Activated CD4-positive, alpha-beta T cell treated with anti-CD3 and anti-CD28 coated beads for 4 hours (primary cell): ENCODE data around the gene RCCD1.
"Not testable (repeated sequence)": the region's sequence is repeated elsewhere in the genome, so short reads cannot be mapped to it uniquely, and the experiment has no call there.

Source experiments
- DNase-seq, 2 donors: peaks; one replicate each; pipeline ENCODE4 v3.0.0-alpha.2; 2020

The RCCD1 gene

DNA sequence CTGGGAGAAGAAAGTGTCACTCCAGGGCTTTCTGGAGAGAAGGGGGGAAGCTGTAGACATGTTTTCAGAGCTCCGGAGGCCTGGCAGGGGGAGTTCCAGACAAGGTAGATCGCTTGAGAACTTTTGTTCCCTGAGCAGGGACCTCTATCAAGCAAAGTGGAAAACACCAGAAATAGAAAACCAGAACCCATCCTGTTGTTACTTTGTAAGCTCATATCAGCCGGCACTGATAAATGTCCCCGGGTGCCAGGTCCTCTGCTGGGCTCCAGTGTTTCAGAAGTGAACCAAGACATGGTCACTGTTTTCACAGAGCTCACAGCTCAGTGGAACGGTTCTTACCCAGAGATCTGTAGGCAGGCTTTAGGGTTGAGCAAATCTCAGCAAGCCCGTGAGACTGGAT, 35.8 kb upstream of the RCCD1 start:
- no peak for DNase-seq

DNA sequence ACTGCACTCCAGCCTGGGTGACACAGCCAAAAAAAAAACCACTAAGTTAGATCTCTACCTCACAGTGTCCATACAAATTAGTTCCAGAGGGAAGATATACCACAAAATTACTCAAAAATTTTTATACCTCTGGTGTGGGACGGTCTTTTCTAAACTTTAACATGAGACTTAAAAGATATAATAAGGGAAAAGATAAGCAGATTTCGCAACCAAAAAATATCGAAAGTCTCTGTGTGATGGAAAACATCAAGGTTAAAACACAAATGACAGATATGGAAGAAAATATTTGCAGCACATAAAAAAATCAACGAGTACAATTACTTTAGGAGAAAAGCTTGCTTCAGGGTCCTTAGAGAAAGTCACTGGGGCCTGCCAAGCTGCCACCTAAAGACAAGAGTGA, 32.8 kb upstream of the RCCD1 start:
- no peak for DNase-seq

DNA sequence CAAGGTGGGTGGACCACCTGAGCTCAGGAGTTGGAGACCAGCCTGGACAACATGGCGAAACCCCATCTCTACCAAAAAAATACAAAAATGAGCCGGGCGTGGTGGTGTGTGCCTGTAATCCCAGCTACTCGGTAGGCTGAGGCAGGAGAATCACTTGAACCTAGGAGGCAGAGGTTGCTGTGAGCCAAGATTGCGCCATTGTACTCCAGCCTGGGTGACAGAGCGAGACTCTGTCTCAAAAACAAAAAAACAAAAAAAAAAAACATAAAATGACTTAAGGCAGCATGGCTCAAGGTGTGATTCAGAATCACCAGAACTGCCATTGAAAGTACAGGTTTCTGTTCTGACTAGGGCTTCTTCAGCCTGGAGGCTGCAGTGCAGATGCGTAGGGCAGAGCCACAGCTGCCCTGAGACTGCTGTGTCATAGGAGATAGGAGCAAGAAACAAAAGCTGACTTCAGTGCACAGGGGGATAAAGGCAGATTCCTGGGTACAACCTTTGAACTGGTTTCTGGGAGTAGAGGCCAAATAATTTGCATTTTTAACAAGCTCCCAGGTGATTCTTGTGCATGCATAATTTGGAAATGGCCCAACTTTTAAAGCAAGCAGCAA, 31.9 kb upstream of the RCCD1 start:
- not testable (repeated sequence) for DNase-seq

DNA sequence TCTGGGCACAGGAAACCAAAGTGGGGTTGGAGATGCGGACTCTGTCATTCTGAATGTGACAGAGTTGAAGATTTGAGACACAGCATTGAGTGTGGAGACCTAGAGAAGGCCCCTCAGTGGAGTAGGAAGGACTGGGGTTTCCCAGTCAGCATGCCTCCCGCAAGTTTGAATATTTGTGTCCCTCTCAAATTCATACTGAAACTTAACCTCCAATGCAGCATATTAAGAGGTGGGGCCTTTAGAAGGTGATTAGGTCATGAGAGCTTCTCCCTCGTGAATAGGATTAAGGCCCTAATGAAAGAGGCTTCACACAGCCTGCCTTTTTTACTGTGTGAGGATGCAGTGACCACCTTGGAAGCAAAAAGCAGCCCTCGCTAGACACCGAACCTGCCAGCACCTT, 30.3 kb upstream of the RCCD1 start:
- no peak for DNase-seq

DNA sequence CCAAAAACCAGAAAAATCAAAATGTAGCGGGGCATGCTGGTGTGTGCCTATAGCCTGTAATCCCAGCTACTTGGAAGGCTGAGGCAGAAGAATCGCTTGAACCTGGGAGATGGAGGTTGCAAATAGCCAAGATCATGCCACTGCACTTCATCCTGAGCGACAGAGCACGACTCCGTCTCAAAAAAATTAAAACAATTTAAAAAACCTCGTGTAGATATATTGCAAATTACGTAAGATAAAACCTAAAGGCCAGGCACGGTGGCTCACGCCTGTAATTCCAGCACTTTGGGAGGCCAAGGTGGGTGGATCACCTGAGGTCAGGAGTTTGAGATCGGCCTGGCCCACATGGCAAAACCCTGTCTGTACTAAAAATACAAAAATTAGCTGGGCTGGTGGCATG, 27.9 kb upstream of the RCCD1 start:
- not testable (repeated sequence) for DNase-seq

DNA sequence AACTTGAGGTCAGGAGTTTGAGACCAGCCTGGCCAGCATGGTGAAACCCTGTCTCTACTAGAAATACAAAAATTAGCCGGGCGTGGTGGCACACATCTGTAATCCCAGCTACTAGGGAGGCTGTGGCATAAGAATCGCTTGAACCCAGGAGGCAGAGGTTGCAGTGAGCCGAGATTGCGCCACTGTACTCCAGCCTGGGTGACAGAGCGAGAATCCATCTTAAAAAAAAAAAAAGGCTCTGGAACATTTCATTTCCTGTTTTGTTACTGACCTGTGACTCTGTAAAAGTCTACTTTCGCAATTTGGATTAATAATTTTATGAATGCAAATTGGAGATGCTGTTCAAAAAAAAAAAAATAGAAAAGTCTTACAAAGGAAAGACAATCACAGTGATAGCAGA, 26.6 kb upstream of the RCCD1 start:
- not testable (repeated sequence) for DNase-seq

DNA sequence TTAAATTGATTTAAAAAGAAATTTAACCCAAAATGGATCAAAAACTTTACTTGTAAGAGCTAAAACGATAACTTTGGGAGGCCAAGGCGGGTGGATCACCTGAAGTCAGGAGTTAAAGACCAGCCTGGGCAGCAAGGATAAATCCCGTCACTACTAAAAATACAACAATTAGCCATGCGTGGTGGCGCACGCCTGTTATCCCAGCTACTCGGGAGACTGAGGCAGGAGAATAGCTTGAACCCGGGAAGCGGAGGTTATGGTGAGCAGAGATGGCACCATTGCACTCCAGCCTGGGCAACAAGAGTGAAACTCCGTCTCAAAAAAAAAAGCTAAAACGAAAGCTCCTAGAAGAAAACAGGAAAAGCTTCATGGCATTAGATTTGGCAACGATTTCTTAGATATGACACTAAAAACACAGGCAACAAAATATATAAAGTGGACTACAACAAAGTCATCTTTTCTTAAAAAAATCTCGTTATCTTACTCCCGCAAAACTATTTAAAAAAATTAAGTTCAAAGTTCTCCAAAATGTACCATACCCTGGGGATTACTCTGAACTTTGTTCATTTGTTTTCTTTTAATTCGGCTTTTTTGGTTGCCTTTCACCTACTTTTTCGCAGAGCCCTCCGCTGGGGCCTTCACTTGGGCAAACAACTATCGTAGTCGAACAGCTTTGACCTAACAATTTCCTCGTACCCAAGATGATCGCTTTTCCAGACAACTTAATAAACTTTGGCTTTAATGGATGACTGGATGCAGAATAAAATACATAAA, 25.3 kb upstream of the RCCD1 start:
- no peak for DNase-seq

DNA sequence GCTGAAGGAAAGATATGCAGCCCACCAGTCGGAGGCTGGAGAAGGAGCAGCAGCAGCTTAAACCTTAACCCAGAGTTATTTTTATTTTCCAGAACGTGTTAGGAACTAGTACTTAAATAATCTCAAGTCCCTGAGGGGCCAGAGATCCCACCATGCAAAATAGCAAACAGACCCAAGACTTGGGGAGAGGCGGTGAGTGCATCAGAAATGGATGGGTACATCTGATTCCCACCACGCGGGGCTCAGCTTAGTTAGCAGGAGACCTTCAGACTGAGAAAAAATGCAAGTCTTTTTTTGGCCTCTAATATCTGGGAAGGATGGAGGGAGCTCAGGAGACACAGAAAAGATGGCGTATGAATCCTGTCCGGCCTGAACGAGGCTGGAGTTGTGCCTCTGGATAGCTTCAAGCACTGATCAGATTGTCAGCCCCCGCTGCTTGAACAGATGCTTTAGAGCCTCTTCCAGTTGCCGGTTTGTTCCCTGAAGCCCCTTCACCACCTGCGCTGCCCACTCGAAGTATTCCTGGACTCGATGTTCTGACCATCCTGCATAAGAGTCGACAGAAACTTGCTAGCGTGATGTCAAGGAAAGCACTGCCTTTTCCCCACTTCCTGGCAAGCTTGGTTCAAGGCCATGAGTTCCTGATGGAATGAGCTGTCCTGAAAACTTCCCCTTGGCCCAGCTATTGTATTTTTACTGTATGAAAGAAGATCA, 23.7 kb upstream of the RCCD1 start:
- no peak for DNase-seq

DNA sequence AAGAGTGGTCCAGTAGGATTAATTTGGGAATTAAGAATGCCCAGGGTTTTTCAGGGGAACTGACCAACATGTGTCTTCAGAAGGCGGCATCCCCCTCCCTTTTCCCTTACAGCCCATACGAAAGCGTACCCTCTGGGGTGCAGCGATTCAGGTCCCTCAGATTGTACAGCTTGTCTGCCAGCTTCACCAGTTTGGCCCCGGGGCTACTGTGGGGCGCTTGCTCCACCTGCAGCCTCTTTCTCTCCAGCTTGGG, 23.2 kb upstream of the RCCD1 start:
- DNase-seq = no peak

DNA sequence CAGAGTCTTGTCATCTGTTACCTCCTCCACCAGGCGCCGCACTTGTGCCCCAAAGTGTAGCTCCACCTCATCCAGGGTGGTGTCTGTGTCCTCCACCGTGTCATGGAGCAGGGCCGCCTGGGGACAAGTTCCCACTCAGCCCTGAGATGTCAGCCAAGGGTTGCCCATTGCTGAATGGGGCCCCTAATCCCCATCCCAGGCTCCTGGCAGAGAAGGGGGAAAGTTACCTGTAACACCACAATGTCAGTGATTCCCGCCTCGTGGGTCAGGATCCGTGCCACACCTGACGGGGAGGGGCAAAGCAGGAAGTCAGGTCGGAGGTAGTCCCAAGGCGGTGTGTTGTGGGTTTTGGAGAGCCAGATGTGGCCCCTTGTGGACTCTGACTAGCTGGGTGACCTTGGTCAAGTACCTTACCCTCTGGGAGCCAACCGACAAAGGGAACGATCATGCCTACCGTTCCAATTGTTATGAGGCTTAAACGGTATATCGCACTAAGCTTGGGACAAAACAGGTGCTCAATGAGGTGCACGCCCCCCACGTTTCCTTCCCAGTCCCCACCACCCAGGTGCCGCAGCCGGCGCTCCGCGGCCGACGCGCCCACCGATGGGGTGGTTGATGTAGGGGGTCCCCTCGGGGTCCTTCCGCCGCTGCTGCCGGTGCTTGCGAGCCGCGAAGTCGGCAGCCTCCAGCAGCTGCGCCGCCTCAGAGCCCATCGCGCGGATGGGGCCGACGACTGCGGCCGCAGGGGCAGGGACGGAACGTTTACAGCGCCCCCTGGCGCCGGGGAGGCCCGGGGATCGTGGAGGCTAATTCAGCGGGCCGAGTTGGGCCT, 22.6 kb upstream of the RCCD1 start, which contains the start of gene HDDC3:
Gene HDDC3, minus strand, starts transcription at position 722 of the 832 bp plus-strand sequence. Its CDS starts 9 bp downstream, at position 713.
- DNase-seq = peak; percentile 88

DNA sequence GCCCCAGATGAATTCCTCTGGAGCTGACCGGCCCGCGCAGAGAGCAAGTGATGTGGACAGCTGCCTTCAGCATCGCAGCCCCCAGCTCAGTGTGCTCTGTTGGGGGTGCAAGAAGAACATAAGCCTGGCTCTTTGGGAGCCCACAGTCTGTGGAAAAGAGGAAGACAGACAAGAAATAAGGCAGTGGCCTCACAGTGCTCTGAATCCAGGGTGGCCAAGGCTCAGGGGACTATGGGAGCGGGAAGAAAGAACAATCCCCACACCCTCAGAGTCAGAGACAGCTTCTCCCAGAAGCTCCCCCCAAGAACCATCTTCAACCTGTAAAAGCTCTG, 22.1 kb upstream of the RCCD1 start:
- no peak for DNase-seq

DNA sequence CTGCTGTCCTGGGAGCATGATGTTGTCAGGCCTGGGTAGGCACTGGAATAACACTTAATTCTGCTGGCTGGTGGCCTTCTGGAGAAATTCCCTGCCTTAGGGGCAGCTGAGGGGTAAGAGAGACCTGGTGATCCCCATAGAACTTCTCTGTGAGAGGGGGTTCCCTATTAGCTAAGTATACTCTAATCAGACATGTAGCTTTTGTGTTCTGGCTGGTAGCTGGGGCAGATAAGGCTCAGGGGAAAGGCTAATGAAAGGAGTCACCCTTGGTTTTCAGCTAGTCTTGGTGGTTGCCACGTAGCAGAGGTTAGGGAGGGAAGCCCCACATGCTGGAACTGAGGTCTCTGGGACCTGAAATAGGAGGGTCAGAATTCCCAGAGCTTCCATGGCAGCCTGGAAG, 21.4 kb upstream of the RCCD1 start:
- no peak for DNase-seq

DNA sequence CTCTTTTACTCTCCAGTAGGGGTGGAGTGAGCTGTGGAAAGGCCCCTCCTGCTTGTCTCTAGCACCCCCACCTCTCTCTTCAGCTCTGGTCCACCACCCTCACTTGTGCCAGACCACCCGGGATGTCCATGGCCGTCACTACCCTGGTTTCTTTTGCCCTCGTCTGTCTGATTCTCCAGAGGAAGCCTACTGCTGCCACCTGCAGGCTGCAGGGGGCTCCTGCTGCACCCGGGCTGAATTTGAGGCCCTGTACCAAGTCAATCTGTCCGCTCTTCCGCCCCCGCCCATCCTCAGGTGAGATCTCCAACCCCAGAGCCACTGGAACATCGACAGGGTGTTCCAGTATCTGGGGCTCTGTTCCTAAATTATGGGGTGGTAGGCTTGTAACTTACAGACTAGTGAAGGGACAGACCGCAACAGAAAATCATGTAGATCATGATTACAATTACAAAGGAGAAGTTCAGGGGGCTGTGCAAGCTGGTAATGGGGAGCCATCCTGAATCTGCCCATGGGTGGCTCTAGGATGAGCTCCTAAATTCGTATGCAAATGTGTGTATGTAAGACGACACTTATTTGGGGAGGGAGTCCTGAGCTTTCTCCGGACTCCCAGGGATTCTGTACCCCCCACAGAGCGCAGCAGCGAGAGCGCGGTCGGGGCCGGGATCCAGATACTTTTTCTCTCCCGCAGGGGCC, 20.3 kb upstream of the RCCD1 start:
- peak; percentile 84 for DNase-seq

DNA sequence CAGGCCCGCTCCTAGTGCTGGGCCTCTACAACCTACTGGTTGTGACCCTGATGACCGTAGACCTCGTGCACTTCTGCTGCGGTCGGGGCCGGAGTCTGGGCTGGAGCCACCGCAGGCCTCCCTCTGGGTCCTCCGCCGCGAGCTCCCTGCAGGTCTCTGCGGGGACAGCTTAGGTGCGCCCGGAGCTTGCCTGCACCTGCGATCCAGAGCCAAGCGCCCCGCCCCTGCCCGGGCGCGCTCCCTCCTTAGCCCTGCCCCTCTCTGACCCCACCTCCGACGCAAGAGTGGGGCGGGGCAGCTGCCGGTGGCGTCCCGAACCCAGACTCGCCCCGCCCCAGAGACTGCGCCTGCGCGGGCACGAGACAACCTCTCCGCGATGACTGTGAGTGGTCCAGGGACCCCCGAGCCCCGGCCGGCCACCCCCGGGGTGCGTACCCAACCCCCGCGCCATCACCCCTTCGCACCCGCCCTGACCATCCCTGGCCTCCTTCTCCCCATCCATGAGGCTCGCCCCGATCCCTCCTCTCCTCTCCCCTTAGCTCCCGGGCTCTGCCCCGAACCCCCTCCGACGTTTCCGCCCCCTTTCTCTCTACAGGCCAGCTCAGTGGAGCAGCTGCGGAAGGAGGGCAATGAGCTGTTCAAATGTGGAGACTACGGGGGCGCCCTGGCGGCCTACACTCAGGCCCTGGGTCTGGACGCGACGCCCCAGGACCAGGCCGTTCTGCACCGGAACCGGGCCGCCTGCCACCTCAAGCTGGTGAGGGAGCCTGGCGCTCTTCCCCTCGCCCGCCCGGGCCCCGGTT, 19.5 kb upstream of the RCCD1 start, which contains the start of gene UNC45A:
Gene UNC45A, plus strand, starts transcription at position 337 of the 803 bp plus-strand sequence. Its CDS starts 40 bp downstream, at position 377.
- peak; percentile 96 to 98 for DNase-seq

DNA sequence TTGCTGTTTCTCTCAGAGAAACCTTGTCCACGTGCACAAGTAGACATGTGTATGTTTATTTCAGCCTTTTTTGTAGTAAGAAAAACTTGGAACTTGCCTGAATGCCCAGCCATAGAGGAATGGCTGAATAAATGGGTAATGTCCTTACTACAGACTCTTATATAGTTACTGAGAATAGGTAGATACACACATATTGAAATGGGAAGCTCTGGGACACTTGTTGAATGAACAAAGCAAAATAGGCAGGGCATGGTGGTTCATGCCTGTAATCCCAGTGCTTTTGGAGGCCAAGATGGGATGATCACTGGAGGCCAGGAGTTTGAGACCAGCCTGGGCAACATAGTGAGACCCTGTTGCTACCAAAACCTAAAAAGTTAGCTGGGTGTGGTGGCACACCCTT, 17.9 kb upstream of the RCCD1 start:
- DNase-seq = no peak

DNA sequence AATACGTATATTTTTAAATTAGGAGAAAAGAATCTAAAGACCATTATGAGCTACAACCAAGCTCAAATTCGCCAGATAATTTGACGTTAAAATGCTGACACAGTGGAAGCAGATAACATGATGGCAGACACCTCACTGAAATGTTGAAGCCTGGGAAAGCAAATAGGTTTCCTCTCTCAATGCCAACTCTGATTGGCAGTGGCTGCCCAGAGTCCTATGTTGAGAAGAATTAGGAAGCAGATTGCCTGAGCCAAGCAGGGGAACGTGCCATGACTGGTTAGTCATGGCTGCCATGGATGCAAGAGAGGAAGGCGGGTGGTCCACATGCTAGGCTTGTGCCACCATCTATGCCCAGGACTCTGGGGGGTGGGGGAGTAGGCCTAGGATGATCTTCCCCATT, 16.4 kb upstream of the RCCD1 start:
- no peak for DNase-seq

DNA sequence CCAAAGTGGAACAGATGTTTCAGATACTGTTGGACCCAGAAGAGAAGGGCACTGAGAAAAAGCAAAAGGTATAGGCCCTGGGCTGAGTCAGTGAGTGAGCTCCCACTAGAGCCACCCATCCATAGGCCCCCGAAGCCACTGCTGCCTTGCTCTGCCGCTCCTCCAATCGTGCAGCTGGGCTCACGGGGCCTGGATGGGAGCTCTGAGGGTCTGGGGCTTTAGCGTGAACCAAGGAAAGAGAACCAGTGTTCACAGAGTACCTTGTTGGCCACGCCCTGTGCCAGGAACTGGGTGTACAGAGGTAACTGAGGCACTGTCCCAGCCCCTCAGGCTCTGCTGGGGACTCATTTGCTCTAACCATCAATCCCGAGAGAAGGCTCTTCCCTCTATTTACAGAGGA, 14.9 kb upstream of the RCCD1 start:
- DNase-seq = no peak

DNA sequence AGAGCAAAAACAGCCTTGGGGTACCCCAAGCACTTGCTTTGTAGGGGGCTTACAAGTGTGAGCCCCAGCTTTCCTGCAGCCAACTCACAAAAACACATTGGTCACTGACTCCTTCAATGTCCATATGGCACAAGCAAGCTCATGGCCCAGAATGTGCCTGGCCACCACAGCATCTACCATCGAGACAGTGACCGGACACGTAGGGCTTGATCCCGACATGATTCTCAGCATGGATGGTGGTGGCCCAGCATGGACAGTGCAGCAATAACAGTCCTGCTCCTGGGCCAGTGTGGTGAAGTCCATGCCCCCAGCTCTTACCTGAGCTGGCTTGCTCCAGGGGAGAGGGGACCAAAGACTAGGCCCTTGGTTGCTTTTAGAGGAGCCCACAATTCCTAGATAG, 13.6 kb upstream of the RCCD1 start:
- no peak for DNase-seq

DNA sequence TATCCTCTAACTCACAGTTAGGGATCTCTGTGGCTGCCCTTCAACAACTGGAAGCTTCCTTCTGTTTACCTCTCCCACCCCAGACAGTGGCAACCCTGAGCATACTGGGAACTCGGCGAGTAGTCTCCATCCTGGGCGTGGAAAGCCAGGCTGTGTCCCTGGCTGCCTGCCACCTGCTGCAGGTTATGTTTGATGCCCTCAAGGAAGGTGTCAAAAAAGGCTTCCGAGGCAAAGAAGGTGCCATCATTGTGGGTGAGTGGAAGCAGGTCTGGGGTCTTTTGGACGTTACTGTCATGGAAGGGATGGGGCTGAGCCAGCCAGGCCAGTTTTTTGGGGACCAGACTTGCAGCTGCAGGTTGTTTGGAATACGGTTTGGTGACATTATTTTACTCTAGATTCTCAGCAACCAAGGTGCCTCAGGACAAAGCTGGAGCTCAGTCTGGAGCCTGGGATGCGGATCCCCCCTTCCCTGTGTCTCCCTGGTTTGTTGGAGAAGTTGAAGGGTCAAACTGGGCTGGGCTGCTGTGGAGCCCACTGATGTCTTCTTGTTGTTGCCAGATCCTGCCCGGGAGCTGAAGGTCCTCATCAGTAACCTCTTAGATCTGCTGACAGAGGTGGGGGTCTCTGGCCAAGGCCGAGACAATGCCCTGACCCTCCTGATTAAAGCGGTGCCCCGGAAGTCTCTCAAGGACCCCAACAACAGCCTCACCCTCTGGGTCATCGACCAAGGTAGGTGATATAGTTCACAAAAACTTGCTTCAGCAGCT, 12.1 kb upstream of the RCCD1 start:
- DNase-seq = no peak

DNA sequence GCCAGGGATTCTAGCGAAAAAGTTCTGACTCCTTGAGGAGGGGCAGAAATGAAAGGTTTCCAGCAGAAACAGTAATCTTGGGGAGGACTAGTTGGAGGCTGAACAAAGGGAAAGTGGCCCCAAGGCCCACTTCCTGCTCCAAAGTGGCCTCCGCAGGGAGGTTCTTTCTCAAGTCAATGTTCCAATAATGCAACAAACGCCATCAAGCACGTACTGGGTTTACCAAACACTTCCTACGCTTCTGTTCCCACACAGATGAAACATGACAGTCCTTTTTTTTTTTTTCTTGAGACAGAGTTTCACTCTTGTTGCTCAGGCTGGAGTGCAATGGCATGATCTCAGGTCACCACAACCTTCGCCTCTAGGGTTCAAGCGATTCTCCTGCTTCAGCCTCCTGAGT, 9.6 kb upstream of the RCCD1 start:
- DNase-seq = no peak

DNA sequence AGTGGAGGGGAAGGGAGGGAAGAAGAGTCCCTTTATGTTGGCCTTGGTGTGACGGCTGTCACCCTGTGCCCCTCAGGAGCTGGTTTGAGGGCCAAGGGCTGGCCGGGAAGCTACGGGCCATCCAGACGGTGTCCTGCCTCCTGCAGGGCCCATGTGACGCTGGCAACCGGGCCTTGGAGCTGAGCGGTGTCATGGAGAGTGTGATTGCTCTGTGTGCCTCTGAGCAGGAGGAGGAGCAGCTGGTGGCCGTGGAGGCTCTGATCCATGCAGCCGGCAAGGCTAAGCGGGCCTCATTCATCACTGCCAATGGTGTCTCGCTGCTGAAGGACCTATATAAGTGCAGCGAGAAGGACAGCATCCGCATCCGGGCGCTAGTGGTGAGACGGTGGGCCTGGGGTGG, 8.1 kb upstream of the RCCD1 start:
- DNase-seq = no peak
